CD14-positive monocyte (primary cell): ENCODE data around the gene ANTXR1. TPM values are rescaled to one million over a fixed set of nuclear protein-coding genes. Genes with fewer than 3 reads are reported as not detected.

ENCODE experiments used
- DNase-seq, 3 donors: peaks; one replicate each; pipeline ENCODE4 v3.0.0-alpha.2; 2011 to 2022
- H2AFZ ChIP-seq: 2 replicates; pipeline ENCODE4 v1.6.0; 2012; ENCODE audit warnings: mild to moderate bottlenecking, low read depth, low read length, inconsistent platforms; ENCODE audit not compliant: insufficient read depth, poor library complexity, severe bottlenecking
- H3K27ac ChIP-seq, 2 donors: 1 replicate in 1 of 2; 2 replicates in 1 of 2; pipeline ENCODE4 v1.5.1; 2012 to 2013; ENCODE audit warnings: low read length in 2 of 2, control low read depth in 1 of 2, inconsistent platforms in 1 of 2, low read depth in 1 of 2, mild to moderate bottlenecking in 1 of 2
- H3K27me3 ChIP-seq, 2 donors: one replicate each; pipeline versions ENCODE4 v1.6.0 to v1.6.1; 2011 to 2013; ENCODE audit warnings: low read length in 2 of 2; ENCODE audit not compliant: control insufficient read depth in 2 of 2, insufficient read depth in 2 of 2
- H3K36me3 ChIP-seq, 2 donors: replicated peaks in 1 of 2; 1 replicate in 1 of 2; 2 replicates in 1 of 2; pipeline versions ENCODE4 v1.5.1 to v1.6.1; 2012 to 2013; ENCODE audit warnings: low read length in 2 of 2, control low read depth in 1 of 2, inconsistent platforms in 1 of 2, mild to moderate bottlenecking in 1 of 2; ENCODE audit not compliant: insufficient read depth in 2 of 2, control insufficient read depth in 1 of 2
- H3K4me1 ChIP-seq, 2 donors: 1 replicate in 1 of 2; 2 replicates in 1 of 2; pipeline versions ENCODE4 v1.5.1 to v1.6.1; 2012 to 2013; ENCODE audit warnings: low read length in 2 of 2, control low read depth in 1 of 2, inconsistent platforms in 1 of 2, mild to moderate bottlenecking in 1 of 2, moderate library complexity in 1 of 2; ENCODE audit not compliant: insufficient read depth in 2 of 2, control insufficient read depth in 1 of 2
- H3K4me2 ChIP-seq: replicated peaks from 2 replicates; pipeline ENCODE3; 2012; ENCODE audit warnings: low read length, moderate library complexity, mild to moderate bottlenecking; ENCODE audit not compliant: poor library complexity, severe bottlenecking; ENCODE audit errors: extremely low read depth
- H3K4me3 ChIP-seq, 3 experiments: fragments of 200-600 bp in 1 of 3; sonication (generic) in 1 of 3; replicated peaks in 1 of 3; 1 replicate in 2 of 3; 2 replicates in 1 of 3; pipeline ENCODE4 v1.5.1; 2011 to 2013; ENCODE audit warnings: low read length in 3 of 3, mild to moderate bottlenecking in 3 of 3, control low read depth in 2 of 3, low read depth in 2 of 3, inconsistent platforms in 1 of 3, moderate library complexity in 1 of 3
- H3K79me2 ChIP-seq: 2 replicates; pipeline ENCODE4 v1.6.0; 2012; ENCODE audit warnings: mild to moderate bottlenecking, control low read depth, inconsistent platforms, low read length, moderate library complexity; ENCODE audit not compliant: insufficient read depth
- H3K9ac ChIP-seq: 2 replicates; pipeline ENCODE4 v1.6.0; 2017; ENCODE audit warnings: low read length, mild to moderate bottlenecking; ENCODE audit not compliant: insufficient read depth, poor library complexity, severe bottlenecking
- H3K9me3 ChIP-seq, 2 donors: replicated peaks in 1 of 2; 1 replicate in 1 of 2; 2 replicates in 1 of 2; pipeline versions ENCODE4 v1.5.1 to v1.6.1; 2012 to 2013; ENCODE audit warnings: low read length in 2 of 2, control low read depth in 1 of 2; ENCODE audit not compliant: control insufficient read depth in 1 of 2, insufficient read depth in 1 of 2
- H4K20me1 ChIP-seq: 2 replicates; pipeline ENCODE4 v1.6.0; 2012; ENCODE audit warnings: mild to moderate bottlenecking, low read length, control low read depth, moderate library complexity; ENCODE audit not compliant: insufficient read depth
- H3K27ac Mint-ChIP-seq, 7 donors: one replicate each; pipeline ENCODE4 v1.8.0; 2020; ENCODE audit warnings: mild to moderate bottlenecking in 7 of 7, mixed read lengths in 7 of 7, moderate library complexity in 6 of 7, inconsistent platforms in 2 of 7
- H3K27me3 Mint-ChIP-seq, 3 donors: one replicate each; pipeline ENCODE4 v1.8.0; 2021 to 2022; ENCODE audit warnings: low read depth in 3 of 3, mild to moderate bottlenecking in 3 of 3, mixed read lengths in 3 of 3, moderate library complexity in 3 of 3, inconsistent platforms in 1 of 3
- H3K36me3 Mint-ChIP-seq, 2 donors: one replicate each; pipeline ENCODE4 v1.8.0; 2020; ENCODE audit warnings: mixed read lengths in 2 of 2, inconsistent platforms in 1 of 2, mild to moderate bottlenecking in 1 of 2
- H3K4me1 Mint-ChIP-seq: one replicate; pipeline ENCODE4 v1.8.0; 2020; ENCODE audit warnings: mild to moderate bottlenecking, mixed read lengths
- H3K4me3 Mint-ChIP-seq, 2 donors: one replicate each; pipeline ENCODE4 v1.8.0; 2020; ENCODE audit warnings: mild to moderate bottlenecking in 2 of 2, mixed read lengths in 2 of 2, moderate library complexity in 1 of 2
- H3K9me3 Mint-ChIP-seq, 7 donors: one replicate each; pipeline ENCODE4 v1.8.0; 2020 to 2022; ENCODE audit warnings: mixed read lengths in 7 of 7, mild to moderate bottlenecking in 6 of 7, moderate library complexity in 6 of 7, inconsistent platforms in 2 of 7
- CTCF ChIP-seq: fragments of 200-600 bp; IDR thresholded peaks from one replicate; pipeline ENCODE4 v1.8.0; 2022; ENCODE audit warnings: antibody characterized with exemption, mild to moderate bottlenecking
- WGBS: methylation state at CpG from one replicate; pipeline ENCODE4 v1.1.5; 2013; ENCODE audit warnings: missing lambda C conversion rate; ENCODE audit not compliant: insufficient coverage; 5-methylcytosine and 5-hydroxymethylcytosine counted together
- intact Hi-C, 2 donors: fragments of 100-400 bp; cut with micrococcal nuclease; formaldehyde crosslinking; loops; one replicate each; pipeline versions ENCODE4 v1.15.0 to v1.15.1; 2023
- polyA minus RNA-seq: library from RNA; depleted of rRNA, polyadenylated mRNA; stranded (reverse); fragments of >200 nt; gene quantifications from 2 replicates; pipeline ENCODE4 v1.2.3, GENCODE V29; 2012
- polyA plus RNA-seq, 3 donors: library from polyadenylated mRNA; depleted of rRNA in 1 of 3; unstranded in 2 of 3; stranded (reverse) in 1 of 3; fragments of 300-500 nt in 2 of 3; fragments of >200 nt in 1 of 3; fragmentation: Illumina TruSeq in 2 of 3; gene quantifications; 1 replicate in 2 of 3; 2 replicates in 1 of 3; pipeline ENCODE4 v1.2.3, GENCODE V29; 2012 to 2021
- total RNA-seq, 12 experiments: library from RNA in 1 of 12; stranded (reverse) in 1 of 12; fragments of 120-200 nt in 1 of 12; gene quantifications; one replicate each; pipeline ENCODE4 v1.2.4 and lab custom pipeline; 2013 to 2026; ENCODE audit warnings: mixed read lengths in 6 of 12, inconsistent platforms in 1 of 12

The ANTXR1 gene
- 0.12 TPM for total RNA-seq (2013)
- polyA plus RNA-seq (not detected), polyA minus RNA-seq (not detected in 2 replicates), total RNA-seq (lab: John Stamatoyannopoulos, UW) (0.07 to 7.1 (median 0.52) reads per million in 11 experiments)

- no peak within 1 kb of the TSS for H3K27ac ChIP-seq
- intact Hi-C loops: no loop called here
- peaks cover 51 to 71% of the 10 kb centered on the region in 2 donors for H3K27me3 ChIP-seq
- H3K79me2 ChIP-seq: no peaks in the 10 kb centered on the region
- WGBS: 2% methylated on average over 59 of the region's 63 CpGs
- H3K27me3 Mint-ChIP-seq: peaks cover 60 to 70% (median 63%) of the 10 kb centered on the region in 3 donors
- peak within 1 kb of the TSS; percentile 41 to 82 (median 42) for H3K4me3 ChIP-seq
- no peaks in the 10 kb centered on the region for H3K36me3 ChIP-seq
- H3K4me1 ChIP-seq: peaks cover 18 to 22% of the 10 kb centered on the region in 2 donors
- no peak for DNase-seq
- H3K9ac ChIP-seq: peak within 1 kb of the TSS; percentile 44
- H3K4me3 Mint-ChIP-seq: peak within 1 kb of the TSS; percentile 79 to 90
- H3K9me3 Mint-ChIP-seq: peaks cover 0 to 11% (median 2%) of the 10 kb centered on the region in 7 donors
- H3K36me3 Mint-ChIP-seq: peaks cover 0 to 2% of the 10 kb centered on the region in 2 donors
- peaks cover 0 to 10% of the 10 kb centered on the region in 2 donors for H3K9me3 ChIP-seq
- H4K20me1 ChIP-seq: no peaks in the 10 kb centered on the region
- peak within 1 kb of the TSS in 2 of 7 donors; percentile 31 to 72 for H3K27ac Mint-ChIP-seq
- TF ChIP-seq CTCF: peak; percentile 58
- H2AFZ ChIP-seq: peak within 1 kb of the TSS; percentile 88
- peak within 1 kb of the TSS; percentile 98 for H3K4me2 ChIP-seq
- H3K4me1 Mint-ChIP-seq: peaks cover 23% of the 10 kb centered on the region
Observed at GRCh38 chr2:69013142-69013839, at the start of gene ANTXR1. ANTXR1 (plus strand) TSS chr2:69013179; CDS start chr2:69013500, 321 bp downstream.

GRCh38 chr2:68964282-68964681 is 48.7 kb upstream of the ANTXR1 start:
- peaks cover 0 to 2% (median 0%) of the 10 kb centered on the region in 3 donors for H3K27me3 Mint-ChIP-seq
- no peak overlapping the region for H3K27ac Mint-ChIP-seq
- no peak overlapping the region for H3K4me3 ChIP-seq
- no peak overlapping the region for H3K27ac ChIP-seq
- no peaks in the 10 kb centered on the region for H3K36me3 ChIP-seq
- no peak overlapping the region for H2AFZ ChIP-seq
- no peak overlapping the region for H3K4me3 Mint-ChIP-seq
- no peaks in the 10 kb centered on the region for H3K36me3 Mint-ChIP-seq
- peaks cover 0 to 5% (median 4%) of the 10 kb centered on the region in 7 donors for H3K9me3 Mint-ChIP-seq
- TF ChIP-seq CTCF: no peak
- H3K9ac ChIP-seq: no peak overlapping the region
- no peak overlapping the region for H3K4me2 ChIP-seq
- H3K9me3 ChIP-seq: no peaks in the 10 kb centered on the region
- no peaks in the 10 kb centered on the region for H3K27me3 ChIP-seq
- H4K20me1 ChIP-seq: no peaks in the 10 kb centered on the region
- no peaks in the 10 kb centered on the region for H3K4me1 ChIP-seq
- intact Hi-C loops: no loop called here
- no peak for DNase-seq
- H3K79me2 ChIP-seq: no peaks in the 10 kb centered on the region
- H3K4me1 Mint-ChIP-seq: peaks cover 6% of the 10 kb centered on the region
